Endothelial cell of umbilical vein (primary cell): ENCODE results near the gene SLC2A8. TPM values are rescaled to one million over a fixed set of nuclear protein-coding genes. Genes with fewer than 3 reads are reported as not detected.

ENCODE experiments used
- BruUV-seq: library from RNA; stranded (reverse); fragments of 400-500 nt; replicated peaks from 2 replicates; lab custom pipeline; 2021; lab: Mats Ljungman, UMichigan
- CTCF ChIA-PET: fragments of 300-600, 350-600 bp; sonication (Branson Sonifier 250); formaldehyde crosslinking; loops from one replicate; lab custom pipeline; 2021; ENCODE audit warnings: antibody characterized with exemption, inconsistent platforms; lab: Charles Lee
- POLR2A ChIA-PET: fragments of 300-600, 350-600 bp; sonication (Branson Sonifier 250); formaldehyde crosslinking; loops from one replicate; lab custom pipeline; 2021; ENCODE audit warnings: antibody characterized with exemption, inconsistent platforms; lab: Charles Lee
- DNase-seq: peaks from one replicate; pipeline ENCODE4 v3.0.0-alpha.2; 2011; ENCODE audit warnings: low read depth, low spot score
- FAIRE-seq: peaks from 2 replicates; lab custom pipeline; 2011; peaks lifted over from hg19 to GRCh38; lab: Jason Lieb, UNC
- H2AFZ ChIP-seq: 2 replicates; pipeline ENCODE4 v1.6.0; 2012; ENCODE audit warnings: low read depth, low read length, control low read depth, inconsistent platforms
- H3K27ac ChIP-seq: 2 replicates; pipeline ENCODE4 v1.5.1; 2011; ENCODE audit warnings: low read depth, mild to moderate bottlenecking, control low read depth, low read length, moderate library complexity; ENCODE audit not compliant: insufficient read depth
- H3K27me3 ChIP-seq, 2 experiments: 2 replicates each; pipeline versions ENCODE4 v1.6.0 to v1.6.1; 2011; ENCODE audit warnings: low read length in 2 of 2, mixed read lengths in 1 of 2; ENCODE audit not compliant: control insufficient read depth in 2 of 2, insufficient read depth in 2 of 2
- H3K36me3 ChIP-seq, 2 experiments: 2 replicates in 1 of 2; 3 replicates in 1 of 2; pipeline ENCODE4 v1.5.1; 2011; ENCODE audit warnings: low read length in 2 of 2, mild to moderate bottlenecking in 1 of 2, moderate library complexity in 1 of 2; ENCODE audit not compliant: control insufficient read depth in 2 of 2, insufficient read depth in 2 of 2; ENCODE audit errors: extremely low read depth in 1 of 2
- H3K4me1 ChIP-seq: 3 replicates; pipeline ENCODE4 v1.5.1; 2011; ENCODE audit warnings: mild to moderate bottlenecking, low read length; ENCODE audit not compliant: control insufficient read depth, insufficient read depth; ENCODE audit errors: extremely low read depth
- H3K4me2 ChIP-seq: 2 replicates; pipeline ENCODE4 v1.6.1; 2011; ENCODE audit warnings: low read length, control low read depth, mixed read lengths; ENCODE audit not compliant: insufficient read depth
- H3K4me3 ChIP-seq, 3 experiments: fragments of 200-600 bp in 1 of 3; sonication (generic), shearing (Covaris generic) in 1 of 3; replicated peaks in 1 of 3; 2 replicates each; pipeline ENCODE4 v1.5.1; 2011 to 2016; ENCODE audit warnings: control low read depth in 3 of 3, low read length in 3 of 3, mild to moderate bottlenecking in 2 of 3, inconsistent platforms in 1 of 3, low read depth in 1 of 3, moderate library complexity in 1 of 3; ENCODE audit not compliant: insufficient read depth in 1 of 3
- H3K79me2 ChIP-seq: 2 replicates; pipeline ENCODE4 v1.6.0; 2012; ENCODE audit warnings: low read length, inconsistent platforms; ENCODE audit not compliant: control insufficient read depth, insufficient read depth
- H3K9ac ChIP-seq: replicated peaks from 2 replicates; pipeline ENCODE3; 2011; ENCODE audit warnings: low read length, control low read depth; ENCODE audit not compliant: insufficient read depth; ENCODE audit errors: extremely low read depth
- H3K9me1 ChIP-seq: replicated peaks from 3 replicates; pipeline ENCODE4 v1.6.0; 2011; ENCODE audit warnings: mild to moderate bottlenecking, low read length; ENCODE audit not compliant: control insufficient read depth, insufficient read depth; ENCODE audit errors: extremely low read depth
- H3K9me3 ChIP-seq: replicated peaks from 2 replicates; pipeline ENCODE4 v1.5.1; 2012; ENCODE audit warnings: low read length, inconsistent platforms; ENCODE audit not compliant: control insufficient read depth, insufficient read depth
- H4K20me1 ChIP-seq: replicated peaks from 2 replicates; pipeline ENCODE3; 2011; ENCODE audit warnings: mild to moderate bottlenecking, low read length; ENCODE audit not compliant: control insufficient read depth, insufficient read depth; ENCODE audit errors: extremely low read depth
- CTCF ChIP-seq, 2 donors: IDR thresholded peaks; 1 replicate in 1 of 2; 2 replicates in 1 of 2; pipeline ENCODE4 v1.5.1; 2011; ENCODE audit warnings: low read length in 2 of 2, mild to moderate bottlenecking in 2 of 2, moderate library complexity in 2 of 2, control low read depth in 1 of 2, inconsistent platforms in 1 of 2, low read depth in 1 of 2; ENCODE audit not compliant: insufficient read depth in 1 of 2; ENCODE audit errors: extremely low read depth in 1 of 2
- EZH2 ChIP-seq: IDR thresholded peaks from 2 replicates; pipeline ENCODE4 v1.6.1; 2012; ENCODE audit warnings: borderline replicate concordance, low read depth, mild to moderate bottlenecking, moderate library complexity, low read length, inconsistent platforms; ENCODE audit not compliant: severe bottlenecking
- FOS ChIP-seq: IDR thresholded peaks from 2 replicates; pipeline ENCODE4 v1.6.1; 2011; ENCODE audit warnings: mild to moderate bottlenecking, low read length, moderate library complexity, borderline replicate concordance; ENCODE audit not compliant: insufficient read depth
- GATA2 ChIP-seq: IDR thresholded peaks from 2 replicates; pipeline ENCODE4 v1.7.0; 2011; ENCODE audit warnings: low read depth, mild to moderate bottlenecking, moderate library complexity, mixed read lengths, low read length; ENCODE audit not compliant: insufficient read length, insufficient read depth
- JUN ChIP-seq: IDR thresholded peaks from 2 replicates; pipeline ENCODE4 v1.6.1; 2011; ENCODE audit warnings: borderline replicate concordance, low read depth; ENCODE audit not compliant: insufficient read length, insufficient read depth
- MAX ChIP-seq: IDR thresholded peaks from 2 replicates; pipeline ENCODE4 v1.6.1; 2011; ENCODE audit not compliant: insufficient read depth, insufficient read length
- MYC ChIP-seq: IDR thresholded peaks from one replicate; pipeline ENCODE4 v1.6.1; 2011; ENCODE audit warnings: mild to moderate bottlenecking, low read depth, low read length
- POLR2A ChIP-seq: IDR thresholded peaks from 2 replicates; pipeline ENCODE4 v1.6.1; 2012; ENCODE audit warnings: low read depth, mild to moderate bottlenecking, control low read depth, low read length
- POLR2AphosphoS5 ChIP-seq: IDR thresholded peaks from 2 replicates; pipeline ENCODE4 v1.6.1; 2012; ENCODE audit warnings: low read depth, mild to moderate bottlenecking, control low read depth, low read length, moderate library complexity; ENCODE audit not compliant: insufficient read depth
- dilution Hi-C: fragments of 300-500 bp; cut with MboI; formaldehyde crosslinking; loops from one replicate; pipeline ENCODE4 v1.15.0; 2019; ENCODE audit warnings: low sequenced_read_pairs; ENCODE audit not compliant: extremely low pct_ligation_motif_present
- intact Hi-C: fragments of 100-400 bp; cut with micrococcal nuclease; formaldehyde crosslinking; loops from one replicate; pipeline ENCODE4 v1.10.0; 2022
- polyA plus RNA-seq, 4 experiments: library from polyadenylated mRNA; depleted of rRNA in 3 of 4; stranded (reverse) in 3 of 4; unstranded in 1 of 4; fragments of >200 nt; gene quantifications; 2 replicates each; pipeline versions ENCODE4 v1.2.1 to v1.2.3, GENCODE V29; 2011 to 2012; ENCODE audit warnings: missing spikeins in 1 of 4
- small RNA-seq: library from RNA; depleted of rRNA; stranded (forward); fragments of <200 nt; gene quantifications from one replicate; pipeline ENCODE3, GENCODE V24; 2012; ENCODE audit warnings: low replicate concordance, low read depth; ENCODE audit not compliant: insufficient read depth, insufficient read length
- total RNA-seq: library from RNA; stranded (reverse); gene quantifications from 2 replicates; pipeline ENCODE4 v1.2.3, GENCODE V29; 2021

SLC2A8 gene
- total and polyA plus RNA-seq, 2 donors (not counting 3 experiments of a cell fraction or from before 2014, with no cell fraction given) = 19.3 to 26.1 TPM

GRCh38 chr9:127457191-127457878 lies 60.4 kb downstream of the SLC2A8 start:
- ChIA-PET POLR2A (interaction anchor here (0.7 kb wide), 1 partner anchor 310 kb away, joined by 3 read pairs; no protein-coding TSS in a partner anchor), CTCF (no interaction called here)
- Histone ChIP-seq H3K4me2 (no peak overlapping the region), H3K4me3 (no peak overlapping the region), H3K79me2 (no peaks in the 10 kb centered on the region), H3K36me3 (peaks cover 0 to 22% of the 10 kb centered on the region in 2 experiments), H3K9me3 (no peaks in the 10 kb centered on the region), H2AFZ (no peak overlapping the region), H3K4me1 (peaks cover 2% of the 10 kb centered on the region), H3K9me1 (no peaks in the 10 kb centered on the region), H3K27me3 (no peaks in the 10 kb centered on the region), H4K20me1 (no peaks in the 10 kb centered on the region), H3K9ac (no peak overlapping the region), H3K27ac (no peak overlapping the region)
- BruUV-seq = no TSS peak
- DNase-seq = no peak
- intact Hi-C loops (no loop called here), dilution Hi-C loops (no loop called here)
- FAIRE-seq = no peak
- TF ChIP-seq POLR2AphosphoS5 (no peak), POLR2A (no peak), EZH2 (no peak), MYC (no peak), GATA2 (no peak), MAX (no peak), FOS (no peak), CTCF (IDR thresholded peaks at IDR 0.05; ENCODE audit: extremely low read depth in 1 of 2, insufficient read depth in 1 of 2, low read depth in 1 of 2, low read length in 2 of 2) (no peak), JUN (no peak)

Small RNA genes lying within 50 kb of the gene (small RNA-seq; reads per million reads assigned to genes)
- 15.8 reads per million, percentile 74 among the genes with 10 or more reads in this experiment for gene SNORA65

Other genes with a start within 250 kb of the SLC2A8 start
- gene GARNL3, start 132.4 kb upstream of the SLC2A8 start, total RNA-seq = 5.2 and 8.3 TPM in 2 replicates
- 1.3 and 1.4 TPM in 2 replicates for gene GARNL3, start 132.4 kb upstream of the SLC2A8 start, polyA plus RNA-seq
- 8.9 and 10.6 TPM in 2 replicates for gene ZNF79, start 27.2 kb downstream of the SLC2A8 start, total RNA-seq
- 6.1 and 6.3 TPM in 2 replicates for gene ZNF79, start 27.2 kb downstream of the SLC2A8 start, polyA plus RNA-seq
- gene RPL12, start 54.2 kb downstream of the SLC2A8 start, total RNA-seq = 1,231 and 1,361 TPM in 2 replicates
- gene RPL12, start 54.2 kb downstream of the SLC2A8 start, polyA plus RNA-seq = 2,140 and 3,007 TPM in 2 replicates
- 18.5 and 18.9 TPM in 2 replicates for gene LRSAM1, start 54.3 kb downstream of the SLC2A8 start, total RNA-seq
- 10.8 and 12.6 TPM in 2 replicates for gene LRSAM1, start 54.3 kb downstream of the SLC2A8 start, polyA plus RNA-seq
- gene STXBP1, start 215.1 kb downstream of the SLC2A8 start, total RNA-seq = 50.5 and 51.3 TPM in 2 replicates
- 12.7 and 18.8 TPM in 2 replicates for gene STXBP1, start 215.1 kb downstream of the SLC2A8 start, polyA plus RNA-seq